ENCODE results near the gene SUN5.

Gene SUN5

GRCh38 chr20:33010674-33011449 is 6.6 kb upstream of the SUN5 start:
- Histone ChIP-seq H3K4me1 (ENCODE audit: control insufficient read depth, insufficient read depth, low read length) (peaks cover 15% of the 10 kb centered on the region; the same call in 1 of the 2 replicates), H3K9ac (ENCODE audit: low read length) (no peak overlapping the region), H3K27me3 (ENCODE audit: control insufficient read depth, insufficient read depth, low read length) (no peaks in the 10 kb centered on the region), H3K27ac (ENCODE audit: low read depth, low read length) (no peak overlapping the region), H3K36me3 (ENCODE audit: control insufficient read depth, insufficient read depth, low read length) (no peaks in the 10 kb centered on the region), H3K9me3 (ENCODE audit: control insufficient read depth, insufficient read depth, low read depth, low read length) (no peaks in the 10 kb centered on the region), H3K4me3 (ENCODE audit: low read depth, low read length) (no peak overlapping the region)

- Histone ChIP-seq H3K9me3 (ENCODE audit: control insufficient read depth, insufficient read depth, low read depth, low read length) (peaks cover 5% of the 10 kb centered on the region), H3K27ac (ENCODE audit: low read depth, low read length) (no peak overlapping the region), H3K9ac (ENCODE audit: low read length) (no peak overlapping the region)
Measured at GRCh38 chr20:33010133-33010504, 5.9 kb upstream of the SUN5 start.

DNA sequence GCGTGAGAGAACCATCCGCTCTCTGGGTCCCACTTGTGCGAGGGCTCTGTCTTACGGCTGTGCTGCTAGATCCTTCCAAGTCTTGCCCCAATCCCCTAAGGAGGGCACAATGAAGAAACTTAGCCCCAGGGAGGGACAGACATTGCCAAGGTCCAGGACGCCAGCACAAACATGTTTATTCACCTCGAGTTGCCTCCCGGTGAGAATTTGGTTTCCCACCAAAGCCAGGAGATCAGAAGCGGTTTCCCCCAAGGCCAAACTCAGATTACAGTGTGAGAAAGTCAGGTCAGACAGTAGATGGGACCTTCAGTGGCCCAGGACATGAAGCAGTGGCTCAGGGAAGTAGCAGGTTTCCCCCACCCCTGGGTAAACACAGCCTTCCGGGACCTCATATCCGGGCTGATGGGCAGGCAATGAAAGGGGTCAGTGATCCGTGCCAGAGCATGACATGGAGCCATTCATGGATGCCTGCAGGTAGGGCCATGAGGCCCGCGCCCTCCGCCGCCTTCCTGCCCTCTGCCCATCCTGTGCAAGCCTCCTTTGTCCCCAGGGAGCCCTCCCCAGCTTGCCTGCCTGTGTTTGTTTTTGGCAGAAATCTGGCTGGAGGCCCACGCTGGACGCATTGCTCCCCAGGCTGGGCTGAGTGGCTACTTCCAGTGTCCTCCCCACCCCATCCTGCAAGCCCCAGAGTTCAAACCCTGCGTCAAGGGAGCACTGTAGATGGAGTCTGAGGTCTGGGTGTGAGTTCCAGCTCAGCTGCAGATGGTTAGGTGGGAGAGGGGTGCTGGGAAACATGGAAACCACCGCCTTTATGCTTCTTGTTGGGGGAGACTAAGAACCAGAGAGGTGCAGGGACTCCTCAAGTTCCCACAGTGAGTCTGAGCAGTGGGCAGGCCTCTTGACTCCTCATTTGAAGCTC is 5.2 kb upstream of the SUN5 start:
- Histone ChIP-seq H3K9me3 (ENCODE audit: control insufficient read depth, insufficient read depth, low read depth, low read length) (peaks cover 6% of the 10 kb centered on the region), H3K4me1 (ENCODE audit: control insufficient read depth, insufficient read depth, low read length) (peaks cover 9% of the 10 kb centered on the region; the same call in 1 of the 2 replicates), H3K27ac (ENCODE audit: low read depth, low read length) (no peak overlapping the region), H3K4me3 (ENCODE audit: low read depth, low read length) (no peak overlapping the region), H3K36me3 (ENCODE audit: control insufficient read depth, insufficient read depth, low read length) (no peaks in the 10 kb centered on the region), H3K9ac (ENCODE audit: low read length) (no peak overlapping the region), H3K27me3 (ENCODE audit: control insufficient read depth, insufficient read depth, low read length) (no peaks in the 10 kb centered on the region)

More at GRCh38 chr20:33010133-33010504, 5.9 kb upstream of the SUN5 start:
- H3K36me3 ChIP-seq (ENCODE audit: control insufficient read depth, insufficient read depth, low read length), result no peaks in the 10 kb centered on the region
- H3K4me3 ChIP-seq (ENCODE audit: low read depth, low read length), result no peak overlapping the region
- no peaks in the 10 kb centered on the region for H3K27me3 ChIP-seq (ENCODE audit: control insufficient read depth, insufficient read depth, low read length)
- peaks cover 15% of the 10 kb centered on the region; the same call in 1 of the 2 replicates for H3K4me1 ChIP-seq (ENCODE audit: control insufficient read depth, insufficient read depth, low read length)

DNA sequence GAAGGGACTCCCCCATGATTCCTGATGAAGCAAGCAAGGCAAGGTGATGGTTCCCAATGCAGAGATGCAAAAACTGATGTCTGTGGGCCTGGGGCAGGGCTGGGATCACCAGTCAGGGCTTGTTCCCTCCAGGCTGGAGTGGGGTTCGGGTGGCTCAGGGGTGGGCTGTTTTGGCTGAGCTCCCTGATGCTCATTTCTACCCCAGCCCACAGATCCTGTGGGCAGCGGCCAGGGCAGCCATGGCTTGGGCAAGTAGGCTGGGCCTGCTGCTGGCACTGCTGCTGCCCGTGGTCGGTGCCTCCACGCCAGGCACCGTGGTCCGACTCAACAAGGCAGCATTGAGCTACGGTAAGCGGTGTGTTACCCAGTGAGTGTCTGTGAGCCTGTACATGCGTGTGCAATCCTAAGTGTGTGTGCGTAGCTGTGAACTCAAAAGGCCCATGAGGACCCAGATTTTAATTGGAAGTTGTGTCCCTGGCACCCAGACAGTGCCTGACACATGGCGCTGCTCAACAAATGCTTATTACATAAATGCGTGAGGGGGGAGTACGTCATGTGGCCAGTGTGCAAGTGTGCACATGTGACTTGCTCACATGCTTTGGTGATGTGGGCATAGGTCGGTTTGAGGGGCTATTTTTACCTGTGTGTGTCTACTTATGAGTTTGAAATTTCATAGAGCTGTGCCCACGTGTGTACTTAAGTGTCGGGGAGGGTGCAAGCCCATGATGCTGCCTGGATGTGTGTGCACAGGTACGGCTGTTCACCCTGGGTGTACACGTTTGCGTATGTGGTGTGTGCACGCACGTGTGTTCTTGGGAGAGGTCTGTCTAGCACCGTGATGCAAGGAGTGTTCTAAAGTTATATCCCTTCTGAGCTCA is 4.3 kb upstream of the SUN5 start:
- no peak overlapping the region for H3K27ac ChIP-seq (ENCODE audit: low read depth, low read length)
- H3K36me3 ChIP-seq (ENCODE audit: control insufficient read depth, insufficient read depth, low read length), result no peaks in the 10 kb centered on the region
- H3K4me3 ChIP-seq (ENCODE audit: low read depth, low read length), result no peak overlapping the region
- no peaks in the 10 kb centered on the region for H3K27me3 ChIP-seq (ENCODE audit: control insufficient read depth, insufficient read depth, low read length)
- H3K9me3 ChIP-seq (ENCODE audit: control insufficient read depth, insufficient read depth, low read depth, low read length), result peaks cover 6% of the 10 kb centered on the region
- no peak overlapping the region for H3K9ac ChIP-seq (ENCODE audit: low read length)
- peaks cover under 1% of the 10 kb centered on the region; the same call in 1 of the 2 replicates for H3K4me1 ChIP-seq (ENCODE audit: control insufficient read depth, insufficient read depth, low read length)

DNA sequence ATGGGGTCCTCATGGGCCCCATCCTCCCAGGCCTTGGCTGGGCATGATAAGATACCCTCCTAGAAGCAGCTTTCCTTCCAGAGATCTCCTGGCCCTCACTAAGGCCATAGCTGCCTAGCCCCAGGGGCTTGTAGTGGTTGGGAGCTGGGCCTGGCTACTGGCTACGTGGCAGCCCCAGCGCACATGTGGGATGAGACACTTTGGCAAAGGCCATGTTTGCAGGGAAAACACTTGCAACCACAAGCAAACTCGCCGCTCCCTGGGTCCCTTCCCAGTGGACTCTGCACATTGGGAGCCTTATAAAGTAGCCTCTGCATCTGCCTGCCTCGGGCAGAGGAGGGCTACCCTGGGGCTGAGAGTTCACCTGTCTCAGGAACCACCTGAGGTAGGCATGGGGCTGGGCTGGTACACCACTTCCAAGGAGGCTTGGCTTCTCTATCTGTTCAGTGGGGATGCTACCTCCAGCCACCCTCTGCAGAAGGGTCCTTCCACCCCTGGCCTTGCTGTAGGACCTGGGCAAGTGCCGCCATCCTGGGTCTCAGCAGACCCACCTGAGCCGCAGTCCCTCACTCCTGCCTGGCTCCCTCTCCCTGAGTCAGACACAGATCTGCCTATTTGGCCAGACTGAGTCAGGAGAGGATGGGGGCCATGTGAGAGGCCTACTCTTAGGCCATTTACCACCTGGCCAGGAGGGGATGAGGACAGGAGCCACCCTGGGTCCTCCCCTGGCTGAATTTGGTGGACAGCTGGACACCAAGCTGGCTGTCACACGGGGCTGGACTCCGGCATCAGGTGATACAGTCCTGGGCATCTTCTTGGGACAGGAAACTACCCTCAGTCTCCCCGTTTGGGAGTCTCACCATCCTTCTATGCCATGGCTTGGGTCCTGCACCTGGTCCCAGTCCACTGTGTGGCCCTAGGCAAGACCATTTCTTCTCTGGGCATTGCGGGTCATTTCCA is 3.4 kb upstream of the SUN5 start, which contains the start of gene BPIFB2:
BPIFB2 (plus strand) TSS at position 329 of the 960 bp plus-strand sequence. CDS start 871 bp downstream, outside the sequence.
- H3K27me3 ChIP-seq (ENCODE audit: control insufficient read depth, insufficient read depth, low read length), result no peaks in the 10 kb centered on the region
- no peak within 1 kb of the TSS for H3K27ac ChIP-seq (ENCODE audit: low read depth, low read length)
- no peaks in the 10 kb centered on the region; the same call in 1 of the 2 replicates for H3K4me1 ChIP-seq (ENCODE audit: control insufficient read depth, insufficient read depth, low read length)
- no peak within 1 kb of the TSS for H3K4me3 ChIP-seq (ENCODE audit: low read depth, low read length)
- H3K36me3 ChIP-seq (ENCODE audit: control insufficient read depth, insufficient read depth, low read length), result no peaks in the 10 kb centered on the region
- H3K9me3 ChIP-seq (ENCODE audit: control insufficient read depth, insufficient read depth, low read depth, low read length), result peaks cover 6% of the 10 kb centered on the region
- no peak within 1 kb of the TSS for H3K9ac ChIP-seq (ENCODE audit: low read length)

DNA sequence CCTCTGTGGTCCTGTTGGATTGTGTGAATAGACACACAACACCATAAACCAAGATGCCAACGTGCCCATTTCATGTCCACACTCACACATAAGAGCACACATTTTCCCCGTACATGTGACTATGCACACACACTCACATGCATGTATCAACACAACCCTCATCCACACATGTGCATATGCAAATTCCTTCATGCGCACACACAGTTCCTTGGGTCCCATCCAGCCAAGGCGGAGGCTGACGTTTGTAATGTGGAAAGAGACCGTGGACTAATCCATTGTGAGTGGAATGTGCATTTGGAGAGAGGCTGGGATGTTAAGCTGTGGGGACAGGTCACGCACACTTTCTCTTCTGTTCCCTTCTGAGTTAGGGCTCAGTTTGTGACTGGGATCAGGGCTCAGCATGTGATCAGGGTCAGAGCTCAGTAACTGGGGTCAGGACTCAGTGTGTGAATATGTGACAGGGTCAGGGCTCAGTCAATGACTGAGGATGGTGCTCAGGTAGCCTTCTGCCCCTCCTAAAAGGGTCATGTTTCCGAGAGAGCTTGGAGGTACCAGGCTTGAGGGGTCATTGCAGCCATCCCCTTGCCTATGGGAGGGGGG is 2.6 kb upstream of the SUN5 start:
- H3K27me3 ChIP-seq (ENCODE audit: control insufficient read depth, insufficient read depth, low read length), result no peaks in the 10 kb centered on the region
- H3K4me1 ChIP-seq (ENCODE audit: control insufficient read depth, insufficient read depth, low read length), result no peaks in the 10 kb centered on the region; the same call in 1 of the 2 replicates
- no peak overlapping the region for H3K27ac ChIP-seq (ENCODE audit: low read depth, low read length)
- H3K9ac ChIP-seq (ENCODE audit: low read length), result no peak overlapping the region
- no peaks in the 10 kb centered on the region for H3K36me3 ChIP-seq (ENCODE audit: control insufficient read depth, insufficient read depth, low read length)
- no peak overlapping the region for H3K4me3 ChIP-seq (ENCODE audit: low read depth, low read length)
- H3K9me3 ChIP-seq (ENCODE audit: control insufficient read depth, insufficient read depth, low read depth, low read length), result peaks cover 6% of the 10 kb centered on the region

DNA sequence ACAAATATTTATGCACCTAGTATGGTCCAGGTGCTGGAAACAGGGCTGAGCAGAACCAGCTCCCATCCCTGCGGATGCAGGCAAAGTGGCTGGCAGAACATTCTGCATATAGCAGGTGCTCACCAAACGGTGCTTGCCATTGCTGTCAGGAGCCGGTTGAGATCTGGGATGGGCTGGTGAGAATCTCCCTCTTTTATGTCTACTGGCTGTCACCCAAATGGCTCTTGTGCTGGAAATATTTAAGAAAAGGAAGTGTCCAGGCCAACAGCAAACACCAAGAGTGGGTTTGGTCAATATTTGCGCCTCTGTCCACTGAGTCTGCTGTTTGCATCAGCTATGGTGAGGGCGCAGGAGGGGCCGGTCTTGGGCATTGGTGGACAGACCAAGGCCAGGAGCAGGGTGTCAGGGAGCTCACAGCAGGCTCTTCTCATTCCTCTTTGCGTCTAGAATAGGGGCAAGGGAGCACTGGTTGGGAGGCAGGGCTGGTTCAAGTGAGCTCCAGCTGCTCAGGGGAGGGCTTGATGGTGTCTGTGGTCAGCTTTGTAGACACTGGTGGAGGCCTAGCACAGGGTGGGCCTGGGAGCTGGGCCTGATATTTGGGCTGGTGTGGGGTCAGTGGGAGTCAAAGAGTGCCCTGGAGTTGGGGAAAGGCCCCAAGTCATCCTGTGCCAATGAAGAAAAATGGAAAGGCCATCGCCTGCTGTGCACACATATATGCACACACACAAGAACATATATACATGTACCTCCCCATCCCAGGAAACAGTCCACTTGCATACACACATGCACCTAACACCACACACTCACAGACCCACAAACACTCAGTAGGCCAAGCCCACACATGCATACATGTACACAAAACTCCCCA is 1.9 kb upstream of the SUN5 start:
- Histone ChIP-seq H3K4me3 (ENCODE audit: low read depth, low read length) (no peak overlapping the region), H3K9ac (ENCODE audit: low read length) (no peak overlapping the region), H3K36me3 (ENCODE audit: control insufficient read depth, insufficient read depth, low read length) (no peaks in the 10 kb centered on the region), H3K27me3 (ENCODE audit: control insufficient read depth, insufficient read depth, low read length) (no peaks in the 10 kb centered on the region), H3K27ac (ENCODE audit: low read depth, low read length) (no peak overlapping the region), H3K4me1 (ENCODE audit: control insufficient read depth, insufficient read depth, low read length) (peaks cover under 1% of the 10 kb centered on the region; the same call in 1 of the 2 replicates), H3K9me3 (ENCODE audit: control insufficient read depth, insufficient read depth, low read depth, low read length) (peaks cover 6% of the 10 kb centered on the region)

GRCh38 chr20:33005132-33005566 is 916 bp upstream of the SUN5 start:
- Histone ChIP-seq H3K9ac (ENCODE audit: low read length) (no peak overlapping the region), H3K4me1 (ENCODE audit: control insufficient read depth, insufficient read depth, low read length) (peaks cover 3% of the 10 kb centered on the region; the same call in 1 of the 2 replicates), H3K36me3 (ENCODE audit: control insufficient read depth, insufficient read depth, low read length) (no peaks in the 10 kb centered on the region), H3K9me3 (ENCODE audit: control insufficient read depth, insufficient read depth, low read depth, low read length) (peaks cover 6% of the 10 kb centered on the region), H3K27ac (ENCODE audit: low read depth, low read length) (no peak overlapping the region), H3K4me3 (ENCODE audit: low read depth, low read length) (no peak overlapping the region), H3K27me3 (ENCODE audit: control insufficient read depth, insufficient read depth, low read length) (no peaks in the 10 kb centered on the region)

Measured in HUES6 (cell line).